Measurements from ENCODE around the gene PSD. TPM values are rescaled to one million over a fixed set of nuclear protein-coding genes. Genes with fewer than 3 reads are reported as not detected.

Gene PSD
- total RNA-seq, 1 experiment from 2014 or later, result 3.4 TPM

- no peak overlapping the region for H2BK120ac ChIP-seq (ENCODE audit: low read depth, low read length, poor library complexity, severe bottlenecking)
- TF ChIP-seq, protein P1, sequence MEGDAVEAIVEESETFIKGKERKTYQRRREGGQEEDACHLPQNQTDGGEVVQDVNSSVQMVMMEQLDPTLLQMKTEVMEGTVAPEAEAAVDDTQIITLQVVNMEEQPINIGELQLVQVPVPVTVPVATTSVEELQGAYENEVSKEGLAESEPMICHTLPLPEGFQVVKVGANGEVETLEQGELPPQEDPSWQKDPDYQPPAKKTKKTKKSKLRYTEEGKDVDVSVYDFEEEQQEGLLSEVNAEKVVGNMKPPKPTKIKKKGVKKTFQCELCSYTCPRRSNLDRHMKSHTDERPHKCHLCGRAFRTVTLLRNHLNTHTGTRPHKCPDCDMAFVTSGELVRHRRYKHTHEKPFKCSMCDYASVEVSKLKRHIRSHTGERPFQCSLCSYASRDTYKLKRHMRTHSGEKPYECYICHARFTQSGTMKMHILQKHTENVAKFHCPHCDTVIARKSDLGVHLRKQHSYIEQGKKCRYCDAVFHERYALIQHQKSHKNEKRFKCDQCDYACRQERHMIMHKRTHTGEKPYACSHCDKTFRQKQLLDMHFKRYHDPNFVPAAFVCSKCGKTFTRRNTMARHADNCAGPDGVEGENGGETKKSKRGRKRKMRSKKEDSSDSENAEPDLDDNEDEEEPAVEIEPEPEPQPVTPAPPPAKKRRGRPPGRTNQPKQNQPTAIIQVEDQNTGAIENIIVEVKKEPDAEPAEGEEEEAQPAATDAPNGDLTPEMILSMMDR (conservative IDR thresholded peaks at IDR 0.05), result no peak
- H3K23ac ChIP-seq (ENCODE audit: insufficient read length, low read depth, low read length), result no peak overlapping the region
- no peak overlapping the region for H3K27ac ChIP-seq (ENCODE audit: insufficient read length, low read depth, low read length)
- H3K9ac ChIP-seq (ENCODE audit: extremely low read depth, insufficient read length, low read length), result no peak overlapping the region
- no peak overlapping the region for H2BK15ac ChIP-seq (ENCODE audit: low read depth, low read length)
- no CpG with 5 or more reads among the region's 14 CpGs for WGBS (ENCODE audit: extremely low coverage, insufficient read length, low lambda C conversion rate)
- DNase-seq, result peak; percentile 66
- H3K18ac ChIP-seq (ENCODE audit: insufficient read length, low read depth, low read length), result no peak overlapping the region
- H3K4me3 Mint-ChIP-seq, result peak overlapping the region; percentile 35 to 78
- H2AK5ac ChIP-seq (ENCODE audit: insufficient read length, low read length), result no peak overlapping the region
- H2BK12ac ChIP-seq (ENCODE audit: insufficient read length, low read depth, low read length), result no peak overlapping the region
- H3K14ac ChIP-seq (ENCODE audit: insufficient read depth, low read length), result no peak overlapping the region
- H3K27me3 Mint-ChIP-seq (ENCODE audit: low read depth), result peaks cover 67% of the 10 kb centered on the region
- no peak overlapping the region for H4K8ac ChIP-seq (replicated peaks; ENCODE audit: insufficient read length, low read depth, low read length)
- H3K27ac Mint-ChIP-seq, result peak overlapping the region in 1 of 3 experiments; percentile 67; a peak in 1 of 7 replicates
- H3K4me1 Mint-ChIP-seq, result peaks cover 16 to 34% of the 10 kb centered on the region in 2 experiments
- no peak overlapping the region for H4K91ac ChIP-seq (ENCODE audit: insufficient read length, low read depth, low read length)
- H3K56ac ChIP-seq (ENCODE audit: insufficient read length, low read depth, low read length), result no peak overlapping the region
- no peaks in the 10 kb centered on the region for H3K79me2 ChIP-seq (ENCODE audit: insufficient read depth, low read length)
- H3K4me2 ChIP-seq (ENCODE audit: insufficient read depth, insufficient read length, low read length), result peak overlapping the region; percentile 28
- H4K5ac ChIP-seq (ENCODE audit: insufficient read length, low read depth, low read length), result no peak overlapping the region
- H3K36me3 Mint-ChIP-seq (ENCODE audit: insufficient read depth in 1 of 3, low read depth in 3 of 3), result 0 out of 7 replicates have a peak, but pooled peaks cover 0 to 1% (median 0%) of the 10 kb centered on the region in 3 experiments
- H4K20me1 ChIP-seq (ENCODE audit: control insufficient read depth, insufficient read depth, insufficient read length), result no peaks in the 10 kb centered on the region
- H3T11ph ChIP-seq (ENCODE audit: low read length), result no peak overlapping the region
- H2BK20ac ChIP-seq (ENCODE audit: low read depth, low read length, poor library complexity, severe bottlenecking), result no peak overlapping the region
- no peaks in the 10 kb centered on the region; a peak in 1 of 5 replicates for H3K9me3 Mint-ChIP-seq
- no peaks in the 10 kb centered on the region for H3K79me1 ChIP-seq (ENCODE audit: insufficient read depth, low read depth, low read length, poor library complexity, severe bottlenecking)
- H2AFZ ChIP-seq (ENCODE audit: low read length), result no peak overlapping the region
- no peak overlapping the region for H2BK5ac ChIP-seq (ENCODE audit: insufficient read length, low read length)
- peaks cover 9% of the 10 kb centered on the region for H3K23me2 ChIP-seq (ENCODE audit: insufficient read length, low read depth, low read length, poor library complexity, severe bottlenecking)
- peaks cover 29% of the 10 kb centered on the region; the same call in 1 of the 2 replicates for H3K27me3 ChIP-seq (ENCODE audit: insufficient read depth, low read length)
- no peaks in the 10 kb centered on the region for H3K9me3 ChIP-seq (ENCODE audit: control insufficient read depth, low read depth, low read length)
- no peak overlapping the region for H3K4ac ChIP-seq (ENCODE audit: low read depth, low read length)
- peaks cover 5% of the 10 kb centered on the region; the same call in 1 of the 2 replicates for H3K4me1 ChIP-seq (ENCODE audit: insufficient read depth, low read length)
Observed at GRCh38 chr10:102435529-102436233, 17.1 kb upstream of the PSD start.

Data from H9 (cell line).